Activated CD4-positive, alpha-beta memory T cell treated with anti-CD3 and anti-CD28 coated beads, Interleukin-2, amount 10 ng/mL, durations not matched to agents 7 days and 5 days (primary cell): ENCODE results near the gene TMED10. TPM values are rescaled to one million over a fixed set of nuclear protein-coding genes. Genes with fewer than 3 reads are reported as not detected.
A peak's percentile ranks its signal among the peaks of the same experiment; 100 is the strongest.

Experiments used
- CTCF ChIA-PET: fragments of 350-600 bp; sonication (Branson Sonifier 250); formaldehyde crosslinking; loops from one replicate; lab custom pipeline; 2021; ENCODE audit warnings: antibody characterized with exemption, inconsistent platforms; lab: Charles Lee
- POLR2A ChIA-PET: fragments of 350-600 bp; sonication (Branson Sonifier 250); formaldehyde crosslinking; loops from one replicate; lab custom pipeline; 2021; ENCODE audit warnings: antibody characterized with exemption; lab: Charles Lee
- DNase-seq: peaks from one replicate; pipeline ENCODE4 v3.0.0-alpha.2; 2020
- H3K27ac Mint-ChIP-seq: one replicate; pipeline ENCODE4 v1.8.0; 2021; ENCODE audit warnings: mild to moderate bottlenecking, mixed read lengths
- H3K27me3 Mint-ChIP-seq: one replicate; pipeline ENCODE4 v1.8.0; 2021; ENCODE audit warnings: mixed read lengths
- H3K36me3 Mint-ChIP-seq: one replicate; pipeline ENCODE4 v1.8.0; 2021; ENCODE audit warnings: low read depth, mixed read lengths
- H3K4me1 Mint-ChIP-seq: one replicate; pipeline ENCODE4 v1.8.0; 2021; ENCODE audit warnings: mixed read lengths
- H3K4me3 Mint-ChIP-seq: one replicate; pipeline ENCODE4 v1.8.0; 2021; ENCODE audit warnings: mild to moderate bottlenecking, mixed read lengths
- H3K9me3 Mint-ChIP-seq: one replicate; pipeline ENCODE4 v1.8.0; 2021; ENCODE audit warnings: mixed read lengths
- total RNA-seq, 2 experiments: library from RNA; stranded (reverse); gene quantifications; one replicate each; pipeline ENCODE4 v1.2.3, GENCODE V29; 2021

Gene TMED10
- total RNA-seq, 2 experiments from 2014 or later, result 207 to 224 TPM

DNA sequence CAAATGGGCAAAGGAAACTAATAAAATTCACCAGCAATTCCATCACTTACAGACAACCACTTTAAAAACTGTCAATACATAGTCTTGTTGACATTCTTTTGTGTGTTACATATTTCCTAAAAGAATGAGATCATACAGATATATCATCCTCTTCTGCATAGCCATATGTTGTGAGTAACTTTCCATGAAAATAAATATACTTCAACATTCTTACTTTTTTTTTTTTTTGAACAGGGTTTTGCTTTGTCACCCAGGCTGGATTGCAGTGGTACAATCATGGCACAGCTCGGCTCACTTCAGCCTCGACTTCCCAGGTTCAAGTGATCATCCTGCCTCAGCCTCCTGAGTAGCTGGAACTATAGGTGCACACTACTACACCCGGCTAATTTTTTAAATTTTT is 86.1 kb downstream of the TMED10 start:
- Mint-ChIP-seq H3K4me3 (no peak overlapping the region), H3K9me3 (no peaks in the 10 kb centered on the region), H3K36me3 (peaks cover 46% of the 10 kb centered on the region), H3K4me1 (no peaks in the 10 kb centered on the region), H3K27ac (no peak overlapping the region), H3K27me3 (no peaks in the 10 kb centered on the region)
- no peak for DNase-seq
- ChIA-PET POLR2A (interaction anchor here (1.0 kb wide), 1 partner anchor 10 kb away, joined by 3 read pairs; no protein-coding TSS in a partner anchor), CTCF (interaction anchor here (0.7 to 11.0 kb wide), 6 partner anchors 144 to 1088 kb away, joined by 3 to 99 read pairs (median 7); partner anchors contain the start of gene RPS6KL1)

DNA sequence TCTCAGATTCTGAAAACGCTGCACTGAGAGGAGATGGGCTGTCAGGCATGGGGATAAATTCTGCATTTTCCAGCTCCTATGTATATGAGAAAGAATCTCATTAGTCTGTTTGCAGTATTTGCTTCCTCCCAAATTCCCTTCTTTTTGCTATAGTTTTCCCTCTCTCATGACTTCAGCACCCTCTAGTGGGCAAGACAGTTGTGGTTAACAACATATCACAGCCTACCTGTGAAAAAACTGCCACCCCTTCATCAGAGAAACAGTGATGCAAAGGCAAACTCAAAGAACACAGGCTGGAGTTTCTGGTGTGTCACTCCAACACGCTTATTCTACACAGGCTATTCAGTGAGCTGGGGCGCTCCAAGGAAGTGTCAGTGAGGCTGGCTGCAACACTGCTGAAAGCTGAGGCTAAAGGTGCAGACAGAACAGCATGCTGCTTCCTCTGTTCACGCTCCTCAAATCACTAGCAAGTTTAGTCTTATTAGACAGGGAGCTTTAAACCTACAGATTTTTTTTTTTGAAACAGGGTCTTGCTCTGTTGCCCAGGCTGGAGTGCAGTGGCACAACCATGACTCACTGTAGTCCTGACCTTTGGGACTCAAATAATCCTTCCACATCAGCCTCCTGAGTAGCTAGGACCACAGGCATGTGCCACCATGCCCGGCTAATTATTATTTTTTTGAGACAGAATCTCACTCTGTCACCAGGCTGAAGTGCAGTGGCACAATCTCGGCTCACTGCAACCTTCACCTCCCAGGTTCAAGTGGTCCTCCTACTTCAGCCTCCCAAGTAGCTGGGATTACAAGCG is 87.6 kb downstream of the TMED10 start:
- H3K27ac Mint-ChIP-seq, result no peak overlapping the region
- H3K9me3 Mint-ChIP-seq, result no peaks in the 10 kb centered on the region
- POLR2A ChIA-PET, result interaction anchor here (0.8 to 2.1 kb wide), 5 partner anchors 19 to 206 kb away, joined by 3 to 8 read pairs (median 3); partner anchors contain the start of genes EIF2B2, NEK9 and ZC2HC1C
- H3K4me1 Mint-ChIP-seq, result no peaks in the 10 kb centered on the region
- peaks cover 48% of the 10 kb centered on the region for H3K36me3 Mint-ChIP-seq
- H3K27me3 Mint-ChIP-seq, result no peaks in the 10 kb centered on the region
- no peak overlapping the region for H3K4me3 Mint-ChIP-seq
- DNase-seq, result peak; percentile 35
- CTCF ChIA-PET, result interaction anchor here (0.6 to 11.0 kb wide), 39 partner anchors 10 to 228 kb away, joined by 3 to 99 read pairs (median 5); partner anchors contain the start of genes ACYP1, DLST, MLH3 and PGF

DNA sequence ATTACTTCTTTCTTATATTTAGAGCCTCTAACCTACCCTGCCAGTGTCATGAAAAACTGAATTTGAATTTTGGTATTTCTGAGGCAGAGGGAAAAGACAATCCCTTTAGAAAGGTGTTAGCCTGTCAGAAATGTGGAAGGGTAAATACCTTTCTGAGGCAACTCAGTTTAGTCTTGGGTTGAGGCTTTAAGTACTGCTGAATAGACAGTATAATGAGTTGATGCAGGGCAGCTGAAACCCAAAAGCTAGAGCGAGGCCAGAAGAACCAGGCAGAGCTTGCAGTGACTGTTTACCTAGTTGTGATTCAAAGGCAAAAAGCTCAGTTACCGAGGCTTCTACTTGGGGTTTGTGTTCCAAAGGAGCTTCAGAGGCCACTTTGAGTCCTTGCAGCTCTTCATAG is 88.3 kb downstream of the TMED10 start:
- H3K4me1 Mint-ChIP-seq, result no peaks in the 10 kb centered on the region
- H3K9me3 Mint-ChIP-seq, result no peaks in the 10 kb centered on the region
- POLR2A ChIA-PET, result interaction anchor here (0.8 to 2.1 kb wide), 5 partner anchors 19 to 206 kb away, joined by 3 to 8 read pairs (median 3); partner anchors contain the start of genes EIF2B2, NEK9 and ZC2HC1C
- H3K4me3 Mint-ChIP-seq, result no peak overlapping the region
- H3K36me3 Mint-ChIP-seq, result peaks cover 53% of the 10 kb centered on the region
- CTCF ChIA-PET, result interaction anchor here (0.6 to 11.0 kb wide), 36 partner anchors 10 to 227 kb away, joined by 3 to 99 read pairs (median 6); partner anchors contain the start of genes ACYP1, DLST, MLH3 and PGF
- no peak overlapping the region for H3K27ac Mint-ChIP-seq
- DNase-seq, result no peak
- H3K27me3 Mint-ChIP-seq, result no peaks in the 10 kb centered on the region

DNA sequence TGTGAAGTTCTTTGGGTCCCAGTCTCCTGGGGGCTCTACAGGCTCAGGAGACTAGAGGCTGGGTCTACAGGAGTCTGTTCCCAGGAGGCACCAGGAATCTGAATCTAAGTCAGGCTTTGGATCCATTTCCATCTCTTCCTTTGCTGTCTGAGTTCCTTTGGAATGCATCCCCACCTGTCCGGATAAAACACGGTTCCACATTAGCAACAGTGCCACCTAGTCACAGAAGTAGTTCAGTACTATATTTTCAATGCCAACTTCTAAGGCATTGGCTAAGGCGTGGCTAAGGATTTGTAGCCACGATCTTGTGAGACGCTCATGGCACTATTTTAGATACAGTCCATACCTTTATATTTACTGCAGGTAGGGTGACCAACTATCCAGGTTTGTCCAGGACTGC is 91.9 kb downstream of the TMED10 start:
- Mint-ChIP-seq H3K4me1 (no peaks in the 10 kb centered on the region), H3K4me3 (no peak overlapping the region), H3K27ac (no peak overlapping the region), H3K9me3 (no peaks in the 10 kb centered on the region), H3K27me3 (no peaks in the 10 kb centered on the region), H3K36me3 (peaks cover 58% of the 10 kb centered on the region)
- POLR2A ChIA-PET, result no interaction called here
- CTCF ChIA-PET, result interaction anchor here (11.0 kb wide), 1 partner anchor 224 kb away, joined by 99 read pairs; no protein-coding TSS in a partner anchor
- DNase-seq, result no peak

DNA sequence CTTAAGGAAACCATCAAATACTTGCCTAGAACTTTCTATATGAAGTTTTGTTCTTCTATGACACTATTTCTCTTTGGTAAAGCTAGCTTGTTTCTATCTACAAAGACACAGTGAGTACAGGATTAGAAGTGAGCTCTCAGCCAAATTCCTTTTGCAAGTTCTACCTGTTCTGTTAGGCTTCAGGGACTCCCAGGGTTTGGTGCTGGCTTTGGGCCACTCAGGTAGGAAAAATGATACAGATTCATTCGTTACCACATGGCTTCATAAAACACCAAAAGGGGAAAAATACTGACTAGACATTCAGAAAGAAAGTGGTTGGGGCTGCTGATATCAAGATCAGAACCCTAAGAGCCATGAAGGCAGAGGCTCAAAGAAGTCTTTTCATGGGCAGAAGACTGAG is 93.1 kb downstream of the TMED10 start:
- no peaks in the 10 kb centered on the region for H3K9me3 Mint-ChIP-seq
- no peak for DNase-seq
- CTCF ChIA-PET, result interaction anchor here (1.1 to 11.0 kb wide), 3 partner anchors 145 to 222 kb away, joined by 3 to 99 read pairs (median 4); no protein-coding TSS in a partner anchor
- no peaks in the 10 kb centered on the region for H3K4me1 Mint-ChIP-seq
- H3K4me3 Mint-ChIP-seq, result no peak overlapping the region
- no peak overlapping the region for H3K27ac Mint-ChIP-seq
- POLR2A ChIA-PET, result interaction anchor here (2.2 kb wide), 1 partner anchor 14 kb away, joined by 7 read pairs; the partner anchor contains the start of gene ZC2HC1C
- H3K27me3 Mint-ChIP-seq, result no peaks in the 10 kb centered on the region
- H3K36me3 Mint-ChIP-seq, result peaks cover 55% of the 10 kb centered on the region

DNA sequence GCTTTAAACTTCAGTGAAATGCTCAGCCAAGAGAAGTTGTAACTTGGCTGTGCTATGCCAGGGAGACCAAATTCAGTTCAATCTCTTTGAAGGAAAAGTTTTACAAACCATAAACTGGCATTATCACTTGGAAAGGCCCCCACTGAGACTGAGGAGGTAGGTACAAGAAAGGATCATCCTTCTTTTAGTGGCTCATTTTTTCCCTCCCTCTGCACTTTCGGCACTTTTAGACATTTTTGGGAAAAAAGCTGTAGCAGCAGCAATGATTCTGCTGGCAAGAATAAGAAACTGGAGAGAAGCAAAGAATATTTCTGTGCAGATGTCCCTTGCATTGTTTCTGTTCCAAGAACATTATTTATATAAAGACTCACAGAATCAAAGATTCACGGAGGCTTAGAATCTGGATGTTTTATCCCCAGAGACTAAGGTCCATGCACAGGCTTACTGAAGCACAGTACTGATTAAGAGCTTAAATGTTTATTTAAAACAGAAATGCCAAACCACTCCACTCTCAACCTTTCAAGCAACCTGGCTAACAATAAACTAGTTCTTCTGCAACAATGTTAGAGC is 94.7 kb downstream of the TMED10 start:
- Mint-ChIP-seq H3K36me3 (peaks cover 45% of the 10 kb centered on the region), H3K4me1 (no peaks in the 10 kb centered on the region), H3K9me3 (no peaks in the 10 kb centered on the region), H3K27me3 (no peaks in the 10 kb centered on the region), H3K27ac (no peak overlapping the region), H3K4me3 (no peak overlapping the region)
- ChIA-PET POLR2A (interaction anchor here (2.2 kb wide), 1 partner anchor 12 kb away, joined by 7 read pairs; the partner anchor contains the start of gene ZC2HC1C), CTCF (interaction anchor here (1.4 to 1.5 kb wide), 2 partner anchors 137 to 143 kb away, joined by 3 to 4 read pairs; no protein-coding TSS in a partner anchor)
- DNase-seq, result no peak

Other genes with a start within 250 kb of the TMED10 start
- under 1 TPM; 0.23 to 0.38 TPM for gene PGF, start 221.0 kb downstream of the TMED10 start, total RNA-seq
- 10 to 100 TPM; 63.7 to 64.0 TPM for gene EIF2B2, start 173.7 kb downstream of the TMED10 start, total RNA-seq
- 10 to 100 TPM; 16.0 to 16.6 TPM for gene MLH3, start 125.1 kb downstream of the TMED10 start, total RNA-seq
- 10 to 100 TPM; 52.7 to 53.8 TPM for gene ACYP1, start 112.6 kb downstream of the TMED10 start, total RNA-seq
- gene ZC2HC1C, start 107.0 kb downstream of the TMED10 start, total RNA-seq, result 1 to 10 TPM; 2.0 to 2.4 TPM
- 10 to 100 TPM; 72.0 to 77.3 TPM for gene NEK9, start 49.6 kb downstream of the TMED10 start, total RNA-seq
- 10 to 100 TPM; 49.7 to 53.5 TPM for gene FOS, start 102.2 kb upstream of the TMED10 start, total RNA-seq